Tongue (tissue), 2 donors: Measurements from ENCODE around the gene GSTO2. TPM values are rescaled to one million over a fixed set of nuclear protein-coding genes. Genes with fewer than 3 reads are reported as not detected.

Experiments
- DNase-seq: peaks from one replicate; pipeline ENCODE4 v3.0.0-alpha.2; 2015
- total RNA-seq: library from RNA; depleted of rRNA; stranded (reverse); fragments of >200 nt; gene quantifications from one replicate; pipeline ENCODE4 v1.2.3, GENCODE V29; 2014

Gene GSTO2
- total RNA-seq, 1 donor from 2014 or later = 5.1 TPM

GRCh38 chr10:104281694-104282093, 12.7 kb downstream of the GSTO2 start:
- DNase-seq = no peak

GRCh38 chr10:104284846-104285245, 15.9 kb downstream of the GSTO2 start:
- DNase-seq = no peak

GRCh38 chr10:104286939-104287338, 18.0 kb downstream of the GSTO2 start:
- DNase-seq = no peak

GRCh38 chr10:104288355-104288754, 19.4 kb downstream of the GSTO2 start:
- no peak for DNase-seq

- DNase-seq = peak; percentile 96
Measured at GRCh38 chr10:104291439-104291951, 22.5 kb downstream of the GSTO2 start.

GRCh38 chr10:104293011-104293410, 24.0 kb downstream of the GSTO2 start:
- DNase-seq = no peak

GRCh38 chr10:104293781-104294321, 24.9 kb downstream of the GSTO2 start:
- DNase-seq = no peak

- DNase-seq = no peak
Measured at GRCh38 chr10:104296687-104297436, 27.9 kb downstream of the GSTO2 start.

GRCh38 chr10:104297697-104298660, 29.0 kb downstream of the GSTO2 start:
- DNase-seq = no peak

GRCh38 chr10:104299031-104299904, 30.3 kb downstream of the GSTO2 start:
- DNase-seq = no peak

GRCh38 chr10:104300002-104300735, 31.2 kb downstream of the GSTO2 start:
- no peak for DNase-seq

GRCh38 chr10:104300736-104301292, 31.8 kb downstream of the GSTO2 start:
- DNase-seq = peak; percentile 84

- no peak for DNase-seq
Measured at GRCh38 chr10:104301907-104302690, 33.1 kb downstream of the GSTO2 start.

GRCh38 chr10:104303594-104304355, 34.8 kb downstream of the GSTO2 start:
- no peak for DNase-seq

GRCh38 chr10:104304356-104304745, 35.4 kb downstream of the GSTO2 start:
- DNase-seq = no peak

- no peak for DNase-seq
Measured at GRCh38 chr10:104304927-104305326, 35.9 kb downstream of the GSTO2 start.

GRCh38 chr10:104306897-104307296, 37.9 kb downstream of the GSTO2 start:
- DNase-seq = no peak

- DNase-seq = no peak
Measured at GRCh38 chr10:104307576-104308438, 38.8 kb downstream of the GSTO2 start.
